ENCODE data around the gene ESF1.

Gene ESF1

GRCh38 chr20:13791540-13792459 lies 7.1 kb upstream of the ESF1 start:
- no peak for TF ChIP-seq CTCF (IDR thresholded peaks at IDR 0.05; ENCODE audit: low read depth, low read length, missing control alignments)
- DNase-seq (ENCODE audit: extremely low read depth, low read depth), result no peak
- no peak overlapping the region for H3K4me3 ChIP-seq (replicated peaks; ENCODE audit: low read depth, low read length)

GRCh38 chr20:13790708-13791107 lies 6.0 kb upstream of the ESF1 start:
- no peak for TF ChIP-seq CTCF (IDR thresholded peaks at IDR 0.05; ENCODE audit: low read depth, low read length, missing control alignments)
- no peak for DNase-seq (ENCODE audit: extremely low read depth, low read depth)
- no peak overlapping the region for H3K4me3 ChIP-seq (replicated peaks; ENCODE audit: low read depth, low read length)

GRCh38 chr20:13788167-13788834 lies 3.6 kb upstream of the ESF1 start:
- H3K4me3 ChIP-seq (replicated peaks; ENCODE audit: low read depth, low read length), result no peak overlapping the region
- peak; percentile 39 for DNase-seq (ENCODE audit: extremely low read depth, low read depth)
- peak; percentile 47 for TF ChIP-seq CTCF (IDR thresholded peaks at IDR 0.05; ENCODE audit: low read depth, low read length, missing control alignments)

DNA sequence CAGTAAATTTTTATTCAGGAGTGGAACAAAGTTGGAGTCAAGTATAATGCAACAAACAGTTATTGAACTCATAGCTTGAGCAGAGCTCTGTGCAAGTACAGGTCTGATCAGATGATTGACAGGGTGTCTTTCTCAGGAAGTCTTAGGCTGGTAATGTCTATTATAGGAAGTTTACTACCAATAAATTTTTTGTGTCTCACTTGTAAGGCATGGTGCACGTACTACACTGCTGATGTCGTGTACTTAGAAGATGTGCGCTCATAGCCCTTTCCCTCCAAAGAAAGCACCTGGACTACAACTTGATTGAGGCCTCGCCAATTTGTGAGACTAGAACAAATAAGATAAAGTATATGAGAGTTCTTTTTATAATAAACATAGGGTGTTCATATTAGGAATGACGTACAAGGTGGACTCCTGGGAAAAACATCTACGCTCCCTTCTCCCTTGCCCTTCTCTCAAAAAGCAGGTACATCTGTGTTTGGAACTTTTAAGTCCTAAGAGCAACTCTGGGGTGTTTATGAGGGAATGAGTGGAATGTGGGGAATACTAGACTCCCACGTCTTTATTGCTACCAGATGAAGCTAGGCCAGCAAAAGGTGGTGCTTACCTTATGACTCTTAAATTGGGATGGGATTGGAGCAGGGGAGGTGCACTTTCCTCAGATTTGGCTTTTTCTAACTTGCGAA lies 1.6 kb upstream of the ESF1 start:
- TF ChIP-seq CTCF (IDR thresholded peaks at IDR 0.05; ENCODE audit: low read depth, low read length, missing control alignments), result no peak

GRCh38 chr20:13784271-13784892 lies 337 bp downstream of the ESF1 start:
- no peak for DNase-seq (ENCODE audit: extremely low read depth, low read depth)
- peak overlapping the region; percentile 65 for H3K4me3 ChIP-seq (replicated peaks; ENCODE audit: low read depth, low read length)
- TF ChIP-seq CTCF (IDR thresholded peaks at IDR 0.05; ENCODE audit: low read depth, low read length, missing control alignments), result no peak

More for the DNA sequence above, 1.6 kb upstream of the ESF1 start:
- peak overlapping the region; percentile 65 for H3K4me3 ChIP-seq (replicated peaks; ENCODE audit: low read depth, low read length)
- DNase-seq (ENCODE audit: extremely low read depth, low read depth), result no peak

GRCh38 chr20:13783528-13783927 lies 1.2 kb downstream of the ESF1 start:
- no peak for TF ChIP-seq CTCF (IDR thresholded peaks at IDR 0.05; ENCODE audit: low read depth, low read length, missing control alignments)
- peak overlapping the region; percentile 65 for H3K4me3 ChIP-seq (replicated peaks; ENCODE audit: low read depth, low read length)

More at GRCh38 chr20:13783528-13783927, 1.2 kb downstream of the ESF1 start:
- DNase-seq (ENCODE audit: extremely low read depth, low read depth), result no peak

Data from HFF-Myc (cell line).